Activated CD4-positive, alpha-beta T cell treated with anti-CD3 and anti-CD28 coated beads, Interleukin-2, Interleukin-6, amounts not matched to agents 100 ng/mL and 50 ng/mL, durations not matched to agents 16 hours and 8 hours (primary cell): ENCODE results near the gene FOCAD.

Source experiments
- DNase-seq: peaks from one replicate; pipeline ENCODE4 v3.0.0-alpha.2; 2020

Gene FOCAD

DNA sequence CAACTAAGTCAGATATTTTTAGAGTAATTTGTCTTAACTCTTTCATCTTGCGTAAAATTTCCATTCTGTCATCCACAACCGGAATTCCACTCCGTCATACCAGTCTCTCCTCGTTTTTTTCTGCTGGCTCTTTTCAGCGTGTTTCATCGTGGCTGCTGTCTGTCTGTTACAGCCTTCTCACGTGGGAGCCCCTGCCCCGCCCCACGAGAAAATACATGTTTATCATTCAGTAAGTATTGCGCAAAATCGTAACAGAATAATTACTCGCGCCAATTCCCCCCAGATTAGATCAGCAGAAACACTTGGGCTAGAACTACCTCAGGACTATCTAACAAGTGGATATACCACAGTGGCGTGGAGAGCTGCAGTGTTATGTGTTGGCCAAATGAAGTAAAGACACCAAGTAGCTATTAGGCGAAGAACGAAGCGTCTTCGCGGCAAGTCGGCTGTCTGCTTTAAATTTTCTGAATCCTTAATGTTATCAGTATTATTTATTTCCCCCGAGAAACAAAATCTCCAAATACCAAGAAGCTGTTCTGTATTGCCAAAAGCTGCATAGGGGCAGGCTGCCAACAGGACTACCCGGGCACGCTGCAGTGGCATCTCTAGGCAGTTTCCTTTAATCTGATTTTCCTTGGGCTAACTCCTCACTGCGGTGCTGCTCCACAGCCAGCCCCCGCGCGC is 566 bp upstream of the FOCAD start:
- peak; percentile 54 for DNase-seq

DNA sequence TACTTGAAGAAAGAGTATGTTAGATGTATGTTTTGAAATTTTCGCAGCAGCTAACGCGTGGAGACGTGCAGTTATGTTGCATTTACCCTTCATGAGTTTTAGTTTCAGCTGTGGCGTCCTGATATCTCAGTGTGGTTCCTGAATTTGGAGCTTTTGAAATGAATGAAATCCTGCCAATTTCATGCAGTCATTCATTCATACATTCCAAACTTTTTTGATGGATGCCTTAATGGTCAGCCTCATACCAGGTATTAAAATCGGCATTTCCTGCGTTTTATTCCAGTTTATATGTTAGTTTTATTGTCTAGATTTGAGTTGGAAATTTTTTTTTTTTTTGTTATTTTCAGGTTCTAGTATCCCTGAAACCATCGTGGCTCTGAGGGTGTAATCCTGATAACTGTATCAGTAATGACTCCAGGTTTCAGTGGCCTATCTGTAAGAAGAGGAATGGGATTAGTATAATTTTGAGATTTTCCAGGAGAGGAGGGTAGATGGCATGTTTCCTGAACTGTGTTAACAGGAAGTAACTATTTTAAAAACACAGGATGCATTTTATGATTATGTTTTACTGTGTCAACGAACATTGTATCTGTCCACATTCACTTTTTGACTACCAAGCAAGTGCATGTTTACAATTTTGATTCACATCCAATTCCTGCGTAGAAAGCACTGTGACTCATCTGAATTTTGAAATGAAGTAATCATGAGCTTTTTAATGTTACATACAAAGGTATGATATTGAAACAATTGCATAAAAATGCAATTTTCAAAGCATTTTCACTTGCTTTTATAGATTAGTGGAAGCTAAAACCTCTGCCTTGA is 1.0 kb downstream of the FOCAD start:
- peak; percentile 68 for DNase-seq

DNA sequence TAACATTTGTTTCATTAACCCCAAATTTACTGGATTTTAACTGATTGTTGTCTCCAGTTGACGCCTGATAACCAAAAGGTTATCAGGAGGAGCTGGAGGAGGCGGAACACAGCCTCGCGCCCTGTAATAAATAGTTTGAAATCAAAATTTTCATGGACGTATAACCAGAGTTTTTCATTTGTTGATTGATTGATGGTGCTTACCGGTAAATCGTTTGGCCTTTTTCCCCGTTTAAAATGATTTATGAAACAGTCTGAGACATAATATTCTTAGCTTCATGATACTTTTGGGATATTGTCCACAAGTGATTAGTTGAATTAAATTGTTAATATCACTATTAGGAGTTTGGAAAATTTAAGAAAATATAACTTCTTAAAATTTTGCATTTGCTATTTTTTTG is 1.7 kb downstream of the FOCAD start:
- no peak for DNase-seq

DNA sequence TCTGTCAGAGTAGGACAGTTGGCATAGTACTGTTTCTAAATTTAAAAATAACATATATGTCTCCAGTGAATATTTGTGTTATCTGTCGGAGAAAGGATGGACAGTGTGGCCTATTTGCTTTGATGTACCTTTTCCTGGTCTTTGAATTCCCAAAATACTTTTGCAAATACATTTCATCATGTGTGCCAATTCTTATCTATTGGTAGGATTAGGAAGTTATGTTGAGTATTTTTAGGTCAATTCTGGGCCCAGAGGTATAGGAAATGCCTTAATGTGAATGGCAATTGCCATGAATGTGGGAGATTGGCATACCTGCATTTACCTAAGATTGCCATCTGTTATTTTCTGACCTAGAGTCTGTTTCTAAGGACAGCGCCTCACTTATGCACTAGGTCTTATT is 5.8 kb downstream of the FOCAD start:
- no peak for DNase-seq

DNA sequence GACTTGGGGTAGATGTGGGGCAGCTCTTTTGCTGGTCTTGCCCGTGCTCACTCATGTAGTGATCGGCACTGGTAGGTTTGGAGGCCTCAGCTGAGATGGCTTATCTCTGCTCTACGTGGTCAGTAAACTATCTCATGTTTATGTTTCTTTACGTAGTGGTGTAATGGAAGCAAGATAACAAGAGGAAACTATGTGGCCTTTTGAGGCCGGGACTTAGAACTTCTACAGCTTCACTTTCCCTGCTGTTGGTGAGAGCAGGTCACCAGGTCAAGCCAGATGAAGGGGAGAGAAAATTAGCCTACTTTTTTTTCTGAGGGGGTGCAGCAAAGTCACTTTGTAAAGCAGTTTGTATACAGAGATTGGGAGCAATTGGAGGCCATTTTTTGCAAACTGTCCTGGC is 8.5 kb downstream of the FOCAD start:
- DNase-seq: no peak

DNA sequence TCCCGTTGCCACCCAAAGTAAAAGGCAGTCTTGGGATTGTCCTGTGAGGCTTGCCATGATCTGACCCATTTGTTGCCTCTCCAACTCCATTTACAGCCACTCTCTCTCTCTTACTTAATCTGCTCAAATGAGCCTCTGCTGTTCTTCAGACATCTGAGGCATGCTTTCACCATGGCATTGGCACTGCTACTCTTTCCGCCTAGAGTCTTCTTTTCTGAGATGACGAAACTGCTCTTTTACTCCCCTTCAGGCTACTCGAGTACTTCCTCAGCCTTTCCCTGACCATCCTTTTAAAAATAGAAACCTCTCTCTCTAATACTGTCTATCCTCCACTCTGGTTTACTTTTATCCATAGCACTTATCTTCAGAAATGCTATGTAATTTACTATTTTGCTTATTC is 9.0 kb downstream of the FOCAD start:
- no peak for DNase-seq

DNA sequence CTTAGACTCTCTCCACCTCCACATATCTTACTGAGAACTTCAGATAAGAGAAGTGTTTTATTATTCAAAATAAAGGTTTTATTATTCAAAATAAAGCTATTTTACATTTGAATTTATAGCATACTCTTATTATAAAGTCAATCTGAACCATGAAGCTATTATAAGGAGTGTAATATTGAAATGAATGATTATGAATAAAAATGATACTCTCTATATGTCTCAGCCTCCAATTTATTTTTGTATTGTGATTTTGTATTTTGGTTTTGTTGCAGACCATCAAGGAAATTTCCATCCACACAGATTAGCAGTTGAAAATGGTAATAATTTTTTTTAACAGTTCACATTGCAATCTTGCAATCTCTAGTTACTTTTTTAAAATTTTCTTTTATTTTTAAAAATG is 10.2 kb downstream of the FOCAD start:
- DNase-seq: no peak

DNA sequence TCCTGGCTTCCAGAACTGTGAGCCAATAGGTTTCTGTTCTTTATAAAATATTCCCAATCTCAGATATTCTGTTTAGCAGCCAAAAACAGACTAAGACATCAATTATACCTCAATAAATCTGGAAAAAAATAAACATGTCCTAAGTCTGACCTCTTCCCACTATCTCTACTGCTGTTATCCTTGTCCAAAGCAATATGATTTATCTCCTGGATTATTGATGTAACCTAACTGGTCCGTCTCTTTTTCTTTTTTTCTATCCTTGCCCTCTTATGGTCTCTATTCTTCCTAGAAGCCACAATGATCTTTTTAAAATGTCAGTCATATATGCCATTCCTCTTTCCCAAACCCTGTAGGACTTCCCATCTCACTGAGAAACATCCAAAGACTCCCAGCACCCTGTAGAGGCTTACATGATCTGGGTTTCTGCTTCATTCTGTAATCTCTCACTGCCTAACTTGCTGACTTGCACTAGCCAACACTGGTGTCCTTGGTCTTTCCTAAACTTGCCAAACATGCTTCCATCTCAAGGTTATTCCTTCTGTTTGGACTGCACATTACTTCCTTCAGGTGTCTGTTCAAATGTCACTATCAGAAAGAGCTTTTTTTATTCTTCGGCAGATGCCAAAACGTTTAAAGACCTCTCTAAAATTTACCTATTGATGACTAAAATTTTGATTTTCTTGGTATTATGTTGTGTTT is 13.1 kb downstream of the FOCAD start:
- no peak for DNase-seq

DNA sequence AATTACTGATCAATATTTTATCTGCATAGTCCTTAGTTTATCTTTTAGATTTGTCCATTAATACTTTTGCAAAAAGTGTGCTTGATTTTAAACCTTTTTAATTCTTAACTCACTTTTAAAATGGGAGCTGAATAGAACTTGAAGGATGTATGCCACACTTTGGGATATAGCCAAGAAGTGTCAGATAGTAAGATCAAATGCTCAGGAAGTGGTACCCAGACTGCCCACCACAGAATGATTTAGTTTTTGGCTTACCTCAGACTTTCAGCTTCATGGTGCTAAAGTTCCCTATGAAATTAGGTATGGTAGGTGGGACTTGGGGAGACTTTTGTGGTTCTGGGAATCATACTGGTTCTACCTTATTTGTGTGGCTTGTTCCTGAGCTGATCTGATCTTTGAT is 14.7 kb downstream of the FOCAD start:
- no peak for DNase-seq

DNA sequence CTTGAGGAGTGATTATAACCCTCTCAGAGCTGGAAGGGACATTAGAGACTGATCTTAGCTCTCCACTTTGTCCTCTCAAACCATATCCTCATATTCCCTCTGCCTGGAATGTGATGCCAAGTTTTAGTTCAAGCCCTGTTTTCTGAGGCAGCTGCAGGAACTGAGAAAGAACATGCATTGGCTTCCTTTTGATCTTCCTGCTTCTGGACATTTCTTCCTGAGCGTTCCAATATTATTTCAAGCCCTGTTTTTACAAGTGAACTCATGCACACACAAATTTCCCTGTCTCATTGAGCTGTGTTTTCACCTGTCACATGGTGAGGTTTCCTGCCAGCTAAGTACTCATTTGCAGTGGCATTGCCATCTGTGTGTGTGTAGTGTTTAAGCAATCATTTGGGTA is 17.0 kb downstream of the FOCAD start:
- no peak for DNase-seq

DNA sequence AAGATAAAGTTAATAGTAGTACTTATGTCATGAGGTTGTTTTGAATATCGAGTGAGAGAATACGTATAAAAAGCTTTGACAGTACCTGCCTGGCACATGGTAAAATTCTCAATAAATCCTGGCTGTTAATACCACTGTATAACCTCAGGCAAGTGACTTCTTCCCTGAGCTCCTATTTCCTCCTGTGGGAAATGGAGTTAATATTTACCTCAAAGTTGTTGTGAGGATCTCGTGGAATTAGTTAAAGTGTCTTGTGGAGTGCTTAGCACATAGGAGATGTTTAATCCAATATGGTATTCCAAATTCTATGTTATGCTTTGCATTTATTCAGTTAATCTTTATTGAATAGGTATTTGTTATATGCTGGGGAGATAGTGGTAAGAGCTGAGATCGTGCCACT is 18.5 kb downstream of the FOCAD start:
- DNase-seq: no peak

DNA sequence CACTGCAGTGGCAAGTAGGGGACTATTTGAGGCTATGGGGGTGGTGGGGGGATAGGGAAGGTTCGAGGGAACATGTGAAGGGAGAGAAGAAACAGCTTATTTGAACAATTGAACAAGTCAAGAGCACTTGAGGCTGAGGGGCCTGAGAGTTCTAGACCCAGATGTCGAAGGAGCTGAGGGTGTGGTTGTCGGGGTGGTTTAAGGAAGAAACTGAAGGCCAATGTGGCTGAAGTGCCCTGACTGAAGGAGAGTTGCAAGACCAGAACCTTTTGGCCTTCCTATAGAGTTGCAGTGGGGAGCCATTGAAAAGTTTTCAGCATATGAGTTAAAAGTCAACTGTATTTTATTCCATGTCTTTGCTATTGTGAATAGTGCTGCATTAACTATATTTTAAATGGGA is 19.1 kb downstream of the FOCAD start:
- no peak for DNase-seq

DNA sequence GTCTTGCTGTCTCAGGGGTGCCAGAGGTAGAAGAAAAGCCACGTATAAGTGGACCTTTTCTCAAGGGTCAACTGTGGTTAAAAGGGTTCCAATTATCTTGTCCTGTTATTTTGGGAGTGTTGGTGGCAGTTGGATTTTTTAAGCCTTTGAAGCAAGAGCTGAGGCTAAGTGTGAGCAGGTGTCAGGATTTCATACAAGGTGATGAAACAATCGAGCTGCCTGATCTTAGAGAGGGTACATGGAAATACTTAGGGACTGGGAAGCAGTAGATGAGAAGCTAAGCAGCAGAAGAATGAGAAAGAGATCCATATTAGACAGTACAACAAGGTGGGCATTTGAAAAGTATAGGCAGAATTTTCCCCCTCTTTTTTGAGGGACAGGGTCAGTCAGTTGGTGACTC is 23.6 kb downstream of the FOCAD start:
- DNase-seq: no peak

DNA sequence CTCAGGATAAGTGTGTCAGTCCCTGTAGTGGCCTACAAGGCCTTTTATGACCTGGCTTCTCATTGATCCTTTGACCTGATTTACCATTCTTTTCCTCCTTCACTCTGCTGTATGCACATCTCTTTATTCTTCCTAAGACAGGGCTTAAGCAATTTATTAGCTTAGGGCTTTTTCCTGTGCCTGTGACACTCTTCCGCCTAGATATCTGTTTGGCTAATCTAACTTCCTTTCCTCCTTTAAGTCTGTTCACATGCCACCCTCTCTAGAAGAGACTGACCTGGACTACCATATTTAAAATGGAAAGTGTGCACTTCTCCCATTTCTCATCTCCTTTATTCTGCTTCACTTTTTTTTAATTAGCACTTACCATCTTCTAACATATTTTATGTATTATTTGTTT is 29.1 kb downstream of the FOCAD start:
- no peak for DNase-seq

DNA sequence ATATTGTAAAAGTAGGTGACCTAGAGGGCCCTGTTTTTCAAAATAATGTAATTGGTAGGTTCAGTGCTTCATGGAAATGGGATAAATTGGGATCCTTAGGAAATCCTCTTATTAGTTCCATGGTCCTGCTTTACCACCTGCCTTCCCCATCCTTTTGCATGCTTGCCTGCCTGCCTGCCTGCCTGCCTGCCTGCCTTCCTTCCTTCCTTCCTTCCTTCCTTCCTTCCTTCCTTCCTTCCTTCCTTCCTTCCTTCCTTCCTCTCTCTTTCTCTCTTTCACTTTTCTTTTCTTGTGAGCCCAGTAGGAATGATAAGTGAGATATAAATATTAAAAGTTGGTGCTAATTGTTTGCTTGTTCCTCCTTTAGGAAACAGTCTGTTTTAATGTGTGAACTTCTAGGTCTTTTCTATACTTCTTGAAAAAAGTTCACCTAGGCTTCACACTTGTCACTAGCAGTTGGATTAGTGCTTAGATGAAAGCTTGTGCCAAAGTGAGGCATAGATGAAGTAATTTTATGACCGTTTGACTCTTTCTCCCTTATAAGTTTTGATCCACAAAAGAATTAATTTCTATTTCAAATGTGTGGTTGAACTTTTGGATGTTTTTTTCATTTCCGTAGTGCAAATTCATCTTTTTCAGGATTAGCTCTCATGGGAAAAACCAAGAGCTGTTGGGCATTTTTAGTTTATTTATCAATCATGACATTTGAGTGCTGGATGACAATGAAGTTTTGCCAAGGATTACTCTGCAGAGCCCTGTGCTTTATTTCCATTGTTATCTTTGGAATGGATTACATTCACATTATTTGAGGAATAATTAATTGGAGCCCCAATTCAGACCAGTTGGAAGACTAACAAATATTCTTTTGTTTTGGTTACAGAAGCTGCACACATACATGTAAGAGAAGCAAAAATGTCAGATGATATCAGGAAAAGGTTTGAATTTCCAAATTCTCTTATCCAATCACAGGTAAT is 30.7 kb downstream of the FOCAD start:
- DNase-seq: no peak

DNA sequence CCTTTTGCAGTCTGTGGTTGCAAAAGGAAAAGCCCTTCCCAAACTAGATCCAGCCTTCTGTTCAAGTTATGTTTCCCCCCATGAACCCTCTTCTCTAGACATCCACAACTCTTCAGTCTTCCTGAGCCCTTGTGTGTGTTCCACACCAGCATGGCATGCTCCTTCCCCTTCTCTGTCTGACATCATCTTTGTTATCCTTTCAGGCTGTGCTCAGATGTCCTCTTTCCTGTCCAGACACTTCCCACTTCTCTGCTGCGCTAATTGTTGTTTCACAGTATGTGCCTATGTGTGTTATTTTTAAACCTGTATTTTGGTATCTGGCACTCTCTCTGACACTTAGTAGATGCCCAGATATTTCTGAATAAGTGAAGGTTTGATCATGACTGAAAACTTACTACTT is 38.2 kb downstream of the FOCAD start:
- DNase-seq: no peak

DNA sequence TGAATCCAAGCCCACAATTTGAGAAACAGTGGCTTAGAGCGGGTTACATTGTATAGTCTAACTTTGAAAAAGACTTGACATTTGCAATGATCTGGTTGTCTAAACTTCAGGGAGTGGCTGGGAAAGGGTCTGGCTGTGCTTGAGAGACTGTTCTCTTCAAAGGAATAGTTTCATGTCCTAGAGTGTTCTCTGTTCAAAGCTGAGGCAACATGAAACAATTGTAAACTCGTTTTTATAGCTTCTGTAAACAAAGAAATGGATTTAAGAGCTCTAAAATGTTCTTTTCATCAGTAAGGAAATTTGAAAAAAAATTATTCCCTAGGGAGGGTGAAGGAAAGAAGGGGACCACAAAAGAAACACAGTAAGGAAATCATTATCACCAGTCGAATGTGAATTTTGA is 41.6 kb downstream of the FOCAD start:
- DNase-seq: no peak

DNA sequence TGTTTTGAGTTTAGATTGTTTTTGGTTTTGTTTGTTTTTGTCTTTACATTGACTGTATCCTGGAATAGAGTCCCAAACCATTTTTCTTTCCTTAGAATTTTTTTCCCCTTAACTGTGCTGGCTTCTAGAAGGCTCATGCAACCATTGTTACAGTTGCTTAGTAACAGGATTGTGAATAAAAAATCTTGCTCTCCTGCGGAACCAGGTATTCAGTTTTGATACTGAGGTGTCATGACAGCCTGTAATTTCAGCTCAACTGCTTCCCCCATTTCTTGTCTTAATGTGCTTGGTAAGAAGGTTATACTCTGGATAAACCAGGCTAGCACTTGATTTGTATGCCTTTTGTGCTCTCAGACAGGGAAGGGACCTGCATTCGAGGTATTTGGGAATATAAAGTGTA is 42.1 kb downstream of the FOCAD start:
- DNase-seq: no peak

DNA sequence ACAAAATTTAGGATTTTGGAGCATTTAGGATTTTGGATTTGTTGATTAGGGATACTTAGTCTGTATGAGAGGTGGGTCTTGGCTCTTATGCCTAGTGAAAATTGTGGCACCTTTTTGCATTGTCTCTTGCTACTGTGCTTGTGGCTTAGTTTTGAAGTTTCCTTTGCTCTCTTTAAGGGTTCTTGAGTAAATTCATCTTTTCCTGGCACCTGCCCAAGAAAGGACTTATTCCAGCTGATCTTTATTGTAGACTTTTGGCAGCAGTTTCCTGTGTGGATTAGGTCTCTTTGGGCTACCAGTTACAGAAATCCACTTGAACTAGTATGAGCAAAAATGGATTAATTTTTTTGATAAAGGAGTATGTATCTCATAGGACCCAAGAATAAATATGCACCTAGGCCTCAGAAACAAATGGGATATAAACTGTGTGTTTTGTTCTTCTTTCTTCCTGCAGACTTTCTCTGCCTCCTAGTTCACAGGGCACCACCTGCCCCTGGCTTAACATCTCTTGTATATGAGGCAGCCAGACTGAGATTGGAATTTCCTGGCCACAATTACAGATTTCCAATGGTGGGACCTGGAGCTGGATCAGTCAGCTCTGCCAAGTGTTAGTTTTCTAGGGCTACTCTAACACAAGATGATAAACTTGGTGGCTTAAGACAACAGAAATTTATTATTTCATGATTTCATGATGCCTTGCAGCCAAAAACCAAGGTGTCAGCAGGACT is 44.6 kb downstream of the FOCAD start:
- no peak for DNase-seq

DNA sequence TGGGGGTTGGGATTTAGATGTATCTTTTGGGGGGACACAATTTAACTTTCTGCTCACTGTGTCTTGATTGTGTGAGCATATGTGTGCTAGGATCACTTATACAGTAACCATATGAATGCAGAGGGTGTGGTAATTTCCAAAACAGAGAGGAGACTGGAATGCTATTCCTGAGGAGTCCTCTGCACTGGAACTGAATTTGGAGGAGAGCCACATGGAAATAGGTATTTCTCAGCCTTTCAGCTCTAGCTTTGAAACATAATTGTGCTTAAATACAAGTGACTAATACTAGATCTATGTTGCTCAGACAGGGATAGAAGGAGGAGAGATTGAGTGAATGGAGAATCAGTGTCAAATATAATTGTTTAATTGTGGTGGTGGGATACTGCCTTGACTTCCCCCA is 45.5 kb downstream of the FOCAD start:
- no peak for DNase-seq

DNA sequence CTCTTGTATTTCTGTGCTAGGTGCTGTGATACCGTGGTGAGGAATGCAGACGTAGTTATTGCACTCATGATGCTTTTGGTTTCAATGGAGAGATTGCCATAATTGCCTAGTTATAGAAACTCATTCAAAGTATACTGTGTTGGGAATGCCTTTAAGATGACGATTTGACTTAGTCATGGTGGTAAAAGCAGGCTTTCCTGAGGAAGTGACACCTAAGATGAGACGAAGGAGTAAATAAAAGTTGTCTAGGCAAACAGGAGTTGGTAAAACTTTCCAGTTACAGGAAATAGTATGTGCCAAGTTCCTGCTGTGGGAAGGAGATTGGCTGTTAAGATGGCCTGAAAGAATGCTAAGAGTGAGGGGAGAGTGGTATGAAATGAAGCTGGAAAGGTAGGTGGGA is 48.1 kb downstream of the FOCAD start:
- no peak for DNase-seq

DNA sequence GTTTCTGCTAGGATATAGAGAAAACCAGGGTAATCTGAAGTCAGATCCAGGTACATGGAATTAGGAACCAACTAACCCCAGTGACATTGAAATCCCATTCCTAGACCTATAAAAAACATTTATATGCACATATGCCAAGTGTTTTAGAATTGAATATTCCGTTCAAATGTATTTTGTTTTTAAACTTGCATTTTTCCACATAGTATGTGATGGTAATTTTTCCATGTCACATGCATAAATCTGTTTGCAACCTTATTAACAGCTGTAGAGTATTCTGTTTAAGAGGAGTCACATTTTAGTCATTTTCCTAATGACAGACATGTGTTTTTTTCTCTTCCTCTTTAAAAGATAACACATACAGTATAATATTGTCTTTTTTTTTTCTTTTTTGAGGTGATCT is 50.2 kb downstream of the FOCAD start:
- no peak for DNase-seq
